ENCODE measurements around the gene OR10G8. TPM values are rescaled to one million over a fixed set of nuclear protein-coding genes. Genes with fewer than 3 reads are reported as not detected.

Gene OR10G8
- total RNA-seq (2022; extraction: Qiagen RNA extraction), result not detected in 5 replicates

GRCh38 chr11:124026498-124026897 is at the start of gene OR10G8:
Gene OR10G8, plus strand, starts transcription at chr11:124026798. Its CDS starts 2,825 bp downstream, at chr11:124029623.

GRCh38 chr11:123977731-123978347 is 48.8 kb upstream of the OR10G8 start, which contains the start of gene OR10S1:
Gene OR10S1, minus strand, starts transcription at chr11:123977781. Its CDS starts 117 bp downstream, at chr11:123977664.

GRCh38 chr11:123995119-123995518 is 31.5 kb upstream of the OR10G8 start, which contains the start of gene OR10G6:
Gene OR10G6, minus strand, starts transcription at chr11:123995161. Its CDS starts 0 bp downstream, at chr11:123995161.

GRCh38 chr11:124012697-124013096 is 13.9 kb upstream of the OR10G8 start, which contains the start of gene OR10G4:
Gene OR10G4, plus strand, starts transcription at chr11:124012997. Its CDS starts 2,578 bp downstream, at chr11:124015575.

GRCh38 chr11:124041254-124041653 is 14.7 kb downstream of the OR10G8 start, which contains the start of gene OR10G7:
Gene OR10G7, minus strand, starts transcription at chr11:124041325. Its CDS starts 2,324 bp downstream, at chr11:124039001.

Other genes with a start within 250 kb of the OR10G8 start
- gene OR6M1, start 220.4 kb upstream of the OR10G8 start, total RNA-seq (2022; extraction: Qiagen RNA extraction), result not detected in 5 replicates
- gene TMEM225, start 141.1 kb upstream of the OR10G8 start, total RNA-seq (2022; extraction: Qiagen RNA extraction), result not detected in 5 replicates
- gene OR8D4, start 124.6 kb upstream of the OR10G8 start, total RNA-seq (2022; extraction: Qiagen RNA extraction), result not detected in 5 replicates
- gene OR4D5, start 87.2 kb upstream of the OR10G8 start, total RNA-seq (2022; extraction: Qiagen RNA extraction), result not detected in 5 replicates
- gene OR6T1, start 83.0 kb upstream of the OR10G8 start, total RNA-seq (2022; extraction: Qiagen RNA extraction), result not detected in 5 replicates
- not detected in 5 replicates for gene OR10S1, start 49.0 kb upstream of the OR10G8 start, total RNA-seq (2022; extraction: Qiagen RNA extraction)
- not detected in 5 replicates for gene OR10G6, start 31.6 kb upstream of the OR10G8 start, total RNA-seq (2022; extraction: Qiagen RNA extraction)
- not detected in 5 replicates for gene OR10G4, start 13.8 kb upstream of the OR10G8 start, total RNA-seq (2022; extraction: Qiagen RNA extraction)
- not detected in 5 replicates for gene OR10G9, start 3.8 kb upstream of the OR10G8 start, total RNA-seq (2022; extraction: Qiagen RNA extraction)
- gene OR10G7, start 14.5 kb downstream of the OR10G8 start, total RNA-seq (2022; extraction: Qiagen RNA extraction), result not detected in 5 replicates
- gene VWA5A, start 88.7 kb downstream of the OR10G8 start, total RNA-seq (2022; extraction: Qiagen RNA extraction), result 0.13 to 0.24 TPM (median 0.18 TPM) in 5 replicates
- not detected in 5 replicates for gene OR10D3, start 156.5 kb downstream of the OR10G8 start, total RNA-seq (2022; extraction: Qiagen RNA extraction)
- not detected in 5 replicates for gene OR8G1, start 214.3 kb downstream of the OR10G8 start, total RNA-seq (2022; extraction: Qiagen RNA extraction)
- gene OR8G5, start 229.6 kb downstream of the OR10G8 start, total RNA-seq (2022; extraction: Qiagen RNA extraction), result not detected in 5 replicates